ENCODE measurements around the gene SCNN1A.

Gene SCNN1A

DNA sequence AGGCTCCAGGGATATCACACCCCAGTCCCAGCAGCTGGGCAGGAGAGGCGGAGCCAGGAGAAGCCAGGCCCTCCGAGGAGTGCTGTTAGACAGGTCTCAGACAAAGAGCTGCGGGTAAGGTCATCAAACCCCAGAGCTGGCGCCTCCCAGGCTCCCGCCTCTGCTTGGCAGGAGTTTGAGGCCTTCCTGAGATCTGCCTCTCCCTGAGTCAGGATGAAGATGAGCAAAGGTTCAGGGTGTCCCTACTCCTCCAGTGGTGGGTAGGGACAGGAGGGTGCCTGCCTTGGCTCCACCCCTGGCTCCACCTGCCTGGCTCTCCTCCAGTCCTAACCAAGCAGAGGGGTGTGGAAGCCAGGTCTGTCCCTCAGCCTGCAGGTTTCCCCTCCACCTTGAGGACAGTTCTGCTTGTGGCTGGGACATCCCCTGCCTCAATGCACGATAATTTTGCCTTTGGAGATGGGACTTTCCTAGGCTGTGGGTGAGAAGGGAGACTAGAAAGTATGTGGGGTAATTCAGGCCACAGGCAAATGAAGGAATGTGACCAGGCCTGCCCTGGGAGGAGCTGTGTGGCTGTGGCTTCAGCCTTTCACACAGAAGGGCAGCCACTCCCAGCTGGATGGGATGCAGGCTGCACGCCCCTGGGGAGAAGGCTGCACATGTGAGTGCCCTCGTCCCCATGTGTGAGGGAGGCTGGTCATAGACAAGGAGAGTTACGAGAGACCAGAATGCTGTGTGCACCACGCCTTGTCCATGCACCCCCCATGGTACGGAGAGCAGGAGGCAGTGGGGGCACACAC, 62.6 kb downstream of the SCNN1A start:
- Histone ChIP-seq H3K36me3 (ENCODE audit: control insufficient read depth in 5 of 5, insufficient read depth in 5 of 5, low read length in 5 of 5) (peaks cover 0 to 19% (median 9%) of the 10 kb centered on the region in 5 donors), H3K4me3 (ENCODE audit: low read depth in 1 of 5, low read length in 5 of 5) (peak overlapping the region in 2 of 5 donors; percentile 18 to 23), H3K9me3 (ENCODE audit: control insufficient read depth in 5 of 5, low read length in 5 of 5) (no peaks in the 10 kb centered on the region), H3K4me1 (ENCODE audit: control insufficient read depth in 5 of 5, insufficient read depth in 5 of 5, low read length in 5 of 5) (peaks cover 11 to 76% (median 67%) of the 10 kb centered on the region in 5 donors), H3K27me3 (ENCODE audit: control insufficient read depth in 5 of 5, insufficient read depth in 4 of 5, low read length in 5 of 5) (peaks cover 0 to 3% (median 0%) of the 10 kb centered on the region in 5 donors), H3K27ac (ENCODE audit: low read depth, low read length) (peak overlapping the region; percentile 99), H3K9ac (ENCODE audit: low read length in 5 of 5) (peak overlapping the region; percentile 59 to 92 (median 66))

DNA sequence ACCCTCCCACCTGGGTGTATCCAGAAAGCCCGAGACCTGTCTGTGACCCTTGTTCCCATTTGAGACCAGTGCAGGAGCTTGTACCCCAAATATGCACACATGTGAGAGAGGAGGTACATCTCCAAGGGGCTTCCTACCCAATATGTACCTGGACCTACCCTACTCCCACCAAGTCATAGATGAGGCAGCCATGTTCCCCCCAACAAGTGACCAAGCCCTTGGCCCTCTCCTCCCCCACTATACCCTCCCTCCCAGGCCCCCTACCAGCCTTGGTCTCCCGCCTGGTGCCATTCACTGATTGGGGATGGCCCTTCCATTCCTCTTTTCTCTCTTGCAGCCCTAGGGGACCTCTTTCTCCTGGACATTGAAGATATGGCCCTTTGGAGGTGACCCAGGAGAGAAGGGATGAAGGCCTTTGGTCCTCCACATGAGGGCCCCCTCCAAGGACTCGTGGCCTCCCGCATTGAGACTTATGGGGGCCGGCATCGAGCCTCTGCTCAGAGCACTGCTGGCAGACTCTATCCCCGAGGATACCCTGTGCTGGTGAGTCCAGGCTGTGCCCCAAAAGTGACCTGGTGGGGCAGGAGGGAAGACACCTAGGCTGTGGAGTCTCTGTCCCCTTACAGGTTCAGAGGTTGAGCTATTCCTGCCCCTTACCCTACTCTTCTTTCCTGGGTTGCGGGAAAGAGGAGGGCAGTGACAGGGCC, 63.4 kb downstream of the SCNN1A start:
- Histone ChIP-seq H3K9me3 (ENCODE audit: control insufficient read depth in 5 of 5, low read length in 5 of 5) (no peaks in the 10 kb centered on the region), H3K4me3 (ENCODE audit: low read depth in 1 of 5, low read length in 5 of 5) (peak overlapping the region in 3 of 5 donors; percentile 45 to 66 (median 54)), H3K27ac (ENCODE audit: low read depth, low read length) (peak overlapping the region; percentile 99), H3K27me3 (ENCODE audit: control insufficient read depth in 5 of 5, insufficient read depth in 4 of 5, low read length in 5 of 5) (peaks cover 0 to 3% (median 0%) of the 10 kb centered on the region in 5 donors), H3K36me3 (ENCODE audit: control insufficient read depth in 5 of 5, insufficient read depth in 5 of 5, low read length in 5 of 5) (peaks cover 0 to 12% (median 2%) of the 10 kb centered on the region in 5 donors), H3K4me1 (ENCODE audit: control insufficient read depth in 5 of 5, insufficient read depth in 5 of 5, low read length in 5 of 5) (peaks cover 11 to 79% (median 61%) of the 10 kb centered on the region in 5 donors), H3K9ac (ENCODE audit: low read length in 5 of 5) (peak overlapping the region; percentile 38 to 92 (median 66))

DNA sequence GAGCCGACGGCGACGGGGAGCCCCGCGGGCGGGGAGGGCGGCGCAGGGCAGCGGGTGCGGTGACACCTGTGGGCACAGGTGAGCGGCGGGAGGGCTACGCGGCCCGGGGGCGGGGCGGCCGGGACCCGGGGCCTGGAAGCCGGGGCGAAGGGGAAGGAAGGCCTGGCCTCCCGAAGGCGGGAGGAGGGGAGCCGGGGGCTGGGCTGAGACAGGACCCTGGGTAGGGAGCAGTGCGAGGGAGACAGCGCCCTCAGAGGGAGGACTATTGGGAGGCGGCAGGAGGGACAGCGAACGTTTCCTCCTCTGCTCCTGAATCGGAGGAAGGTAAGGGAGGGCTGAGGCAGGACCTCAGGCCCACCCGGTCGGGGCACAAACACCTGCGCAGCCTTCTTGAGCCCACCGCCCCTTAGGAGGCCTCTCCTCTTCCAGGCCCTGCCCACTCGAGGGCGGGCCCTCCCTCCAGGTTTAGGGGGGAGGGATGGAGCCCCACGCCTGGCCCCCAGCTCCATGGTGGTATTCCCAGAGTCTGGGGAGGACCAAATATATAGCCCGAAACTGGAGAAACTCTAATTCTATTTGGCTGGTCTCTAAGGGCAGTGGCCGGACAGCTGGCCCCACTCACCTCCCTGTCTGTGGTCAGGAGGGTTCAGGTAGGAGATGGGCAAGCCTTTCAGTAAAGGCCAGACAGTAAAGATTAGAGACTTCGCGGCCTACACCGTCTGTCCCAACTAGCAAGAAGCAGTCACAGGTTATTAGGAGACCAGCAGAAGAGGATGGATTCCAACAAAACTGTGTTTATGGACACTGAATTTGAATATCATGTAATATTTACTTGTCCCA, 64.4 kb downstream of the SCNN1A start:
- H3K4me1 ChIP-seq (ENCODE audit: control insufficient read depth in 5 of 5, insufficient read depth in 5 of 5, low read length in 5 of 5): peaks cover 9 to 80% (median 56%) of the 10 kb centered on the region in 5 donors
- H3K36me3 ChIP-seq (ENCODE audit: control insufficient read depth in 5 of 5, insufficient read depth in 5 of 5, low read length in 5 of 5): peaks cover 0 to 9% (median 2%) of the 10 kb centered on the region in 5 donors
- peaks cover 0 to 3% (median 0%) of the 10 kb centered on the region in 5 donors for H3K27me3 ChIP-seq (ENCODE audit: control insufficient read depth in 5 of 5, insufficient read depth in 4 of 5, low read length in 5 of 5)
- H3K4me3 ChIP-seq (ENCODE audit: low read depth in 1 of 5, low read length in 5 of 5): peak overlapping the region; percentile 40 to 66 (median 61)
- peak overlapping the region in 4 of 5 donors; percentile 62 to 94 (median 80) for H3K9ac ChIP-seq (ENCODE audit: low read length in 5 of 5)
- no peaks in the 10 kb centered on the region for H3K9me3 ChIP-seq (ENCODE audit: control insufficient read depth in 5 of 5, low read length in 5 of 5)
- peak overlapping the region; percentile 99 for H3K27ac ChIP-seq (ENCODE audit: low read depth, low read length)

DNA sequence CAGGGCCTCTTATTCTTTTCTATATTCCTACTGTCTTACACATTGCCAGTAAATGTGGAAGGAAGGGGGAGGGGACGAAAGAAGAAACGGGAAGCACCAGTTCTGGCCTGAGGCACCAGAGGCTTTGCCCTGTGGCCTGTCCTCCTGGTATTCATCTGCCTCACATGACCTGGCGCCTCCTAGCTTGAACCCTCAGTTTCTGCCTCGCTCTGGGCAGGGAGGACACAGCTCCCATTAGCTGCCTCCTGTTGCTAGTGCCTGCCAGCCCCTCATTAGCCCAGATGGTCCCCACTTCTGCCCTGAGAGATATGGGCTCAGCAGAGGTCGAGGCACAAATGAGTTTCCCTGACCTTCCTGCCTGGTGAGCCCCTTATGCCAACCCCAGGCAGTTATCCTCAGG, 67.8 kb downstream of the SCNN1A start:
- H3K27ac ChIP-seq (ENCODE audit: low read depth, low read length): no peak overlapping the region
- H3K36me3 ChIP-seq (ENCODE audit: control insufficient read depth in 5 of 5, insufficient read depth in 5 of 5, low read length in 5 of 5): no peaks in the 10 kb centered on the region
- no peak overlapping the region for H3K4me3 ChIP-seq (ENCODE audit: low read depth in 1 of 5, low read length in 5 of 5)
- no peaks in the 10 kb centered on the region for H3K27me3 ChIP-seq (ENCODE audit: control insufficient read depth in 5 of 5, insufficient read depth in 4 of 5, low read length in 5 of 5)
- H3K4me1 ChIP-seq (ENCODE audit: control insufficient read depth in 5 of 5, insufficient read depth in 5 of 5, low read length in 5 of 5): peaks cover 1 to 54% (median 30%) of the 10 kb centered on the region in 5 donors
- peak overlapping the region in 1 of 5 donors; percentile 26 for H3K9ac ChIP-seq (ENCODE audit: low read length in 5 of 5)
- no peaks in the 10 kb centered on the region for H3K9me3 ChIP-seq (ENCODE audit: control insufficient read depth in 5 of 5, low read length in 5 of 5)

DNA sequence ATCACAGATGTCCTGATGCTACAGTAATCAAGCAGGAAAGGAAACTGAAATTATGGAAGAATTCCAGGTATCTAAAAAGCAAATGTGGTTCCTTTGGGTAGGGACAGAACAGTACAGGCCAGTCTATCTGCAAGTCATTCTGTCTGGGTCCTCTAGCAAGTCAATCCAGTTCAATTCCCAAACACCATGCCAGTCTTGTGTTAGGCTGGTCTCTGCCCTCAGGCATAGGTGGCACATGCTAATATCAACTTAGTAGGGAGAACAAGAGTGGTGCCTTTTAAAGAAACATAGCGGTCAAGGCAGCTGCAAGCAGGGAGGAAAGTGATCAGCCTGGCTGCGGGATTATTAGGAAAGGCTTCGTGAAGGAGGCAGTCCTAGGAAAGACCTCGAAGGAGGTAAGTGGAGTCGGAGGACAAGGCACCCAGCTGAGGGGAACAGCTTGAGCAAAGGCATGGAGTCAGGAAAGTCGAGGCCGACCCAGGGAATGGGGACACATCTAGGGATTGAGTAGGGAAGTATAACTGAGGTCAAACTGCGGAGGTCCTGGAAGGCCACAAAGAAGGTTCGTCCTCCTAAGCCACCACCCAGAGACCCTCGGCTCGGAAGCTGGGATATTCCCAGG, 68.7 kb downstream of the SCNN1A start:
- Histone ChIP-seq H3K27ac (ENCODE audit: low read depth, low read length) (no peak overlapping the region), H3K9me3 (ENCODE audit: control insufficient read depth in 5 of 5, low read length in 5 of 5) (no peaks in the 10 kb centered on the region), H3K4me1 (ENCODE audit: control insufficient read depth in 5 of 5, insufficient read depth in 5 of 5, low read length in 5 of 5) (peaks cover 0 to 46% (median 24%) of the 10 kb centered on the region in 5 donors), H3K4me3 (ENCODE audit: low read depth in 1 of 5, low read length in 5 of 5) (no peak overlapping the region), H3K27me3 (ENCODE audit: control insufficient read depth in 5 of 5, insufficient read depth in 4 of 5, low read length in 5 of 5) (no peaks in the 10 kb centered on the region), H3K9ac (ENCODE audit: low read length in 5 of 5) (no peak overlapping the region), H3K36me3 (ENCODE audit: control insufficient read depth in 5 of 5, insufficient read depth in 5 of 5, low read length in 5 of 5) (no peaks in the 10 kb centered on the region)

DNA sequence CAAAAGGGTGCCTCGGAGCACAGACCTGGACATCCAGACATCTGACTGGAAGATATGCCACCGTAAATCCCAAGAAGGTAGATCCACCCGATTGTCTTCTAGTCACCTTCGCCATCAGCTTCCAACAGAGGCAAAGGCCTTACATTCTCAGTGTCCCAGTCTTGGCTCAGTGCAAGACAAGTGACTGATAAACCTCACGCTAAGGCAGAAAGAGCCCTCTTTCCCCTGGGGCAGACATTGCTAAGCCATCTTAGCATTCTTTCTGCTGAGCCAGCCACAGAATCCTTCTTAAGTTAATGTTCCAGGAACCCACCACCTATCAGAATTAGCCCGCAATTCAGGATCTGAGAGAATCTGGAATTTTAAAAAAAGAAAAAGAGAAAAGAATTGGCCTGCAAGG, 69.2 kb downstream of the SCNN1A start:
- Histone ChIP-seq H3K4me3 (ENCODE audit: low read depth in 1 of 5, low read length in 5 of 5) (no peak overlapping the region), H3K27me3 (ENCODE audit: control insufficient read depth in 5 of 5, insufficient read depth in 4 of 5, low read length in 5 of 5) (no peaks in the 10 kb centered on the region), H3K36me3 (ENCODE audit: control insufficient read depth in 5 of 5, insufficient read depth in 5 of 5, low read length in 5 of 5) (no peaks in the 10 kb centered on the region), H3K9me3 (ENCODE audit: control insufficient read depth in 5 of 5, low read length in 5 of 5) (no peaks in the 10 kb centered on the region), H3K4me1 (ENCODE audit: control insufficient read depth in 5 of 5, insufficient read depth in 5 of 5, low read length in 5 of 5) (peaks cover 0 to 41% (median 18%) of the 10 kb centered on the region in 5 donors), H3K27ac (ENCODE audit: low read depth, low read length) (no peak overlapping the region), H3K9ac (ENCODE audit: low read length in 5 of 5) (no peak overlapping the region)

DNA sequence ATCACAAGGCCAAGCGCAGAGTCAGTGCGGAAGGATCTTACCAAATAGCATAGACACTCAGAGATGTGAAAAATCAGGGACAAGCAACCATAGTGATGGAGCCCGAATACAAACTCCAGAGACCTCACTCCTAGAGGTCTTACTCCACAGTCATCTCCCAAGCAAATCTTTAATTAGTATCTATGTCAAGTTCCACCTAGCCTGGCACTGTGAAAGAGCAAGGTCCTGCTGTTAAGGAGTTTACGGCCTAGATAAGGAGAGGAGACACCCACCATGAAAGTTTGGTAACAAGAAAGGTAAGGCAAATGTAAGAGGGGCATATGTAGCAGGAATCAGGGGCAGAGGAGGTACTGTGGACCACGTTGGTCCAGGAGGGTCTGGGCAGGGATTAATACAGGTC, 72.3 kb downstream of the SCNN1A start:
- H3K4me1 ChIP-seq (ENCODE audit: control insufficient read depth in 5 of 5, insufficient read depth in 5 of 5, low read length in 5 of 5): peaks cover 0 to 21% (median 8%) of the 10 kb centered on the region in 5 donors
- H3K9me3 ChIP-seq (ENCODE audit: control insufficient read depth in 5 of 5, low read length in 5 of 5): no peaks in the 10 kb centered on the region
- H3K27ac ChIP-seq (ENCODE audit: low read depth, low read length): no peak overlapping the region
- no peak overlapping the region for H3K9ac ChIP-seq (ENCODE audit: low read length in 5 of 5)
- no peaks in the 10 kb centered on the region for H3K36me3 ChIP-seq (ENCODE audit: control insufficient read depth in 5 of 5, insufficient read depth in 5 of 5, low read length in 5 of 5)
- no peaks in the 10 kb centered on the region for H3K27me3 ChIP-seq (ENCODE audit: control insufficient read depth in 5 of 5, insufficient read depth in 4 of 5, low read length in 5 of 5)
- H3K4me3 ChIP-seq (ENCODE audit: low read depth in 1 of 5, low read length in 5 of 5): no peak overlapping the region

DNA sequence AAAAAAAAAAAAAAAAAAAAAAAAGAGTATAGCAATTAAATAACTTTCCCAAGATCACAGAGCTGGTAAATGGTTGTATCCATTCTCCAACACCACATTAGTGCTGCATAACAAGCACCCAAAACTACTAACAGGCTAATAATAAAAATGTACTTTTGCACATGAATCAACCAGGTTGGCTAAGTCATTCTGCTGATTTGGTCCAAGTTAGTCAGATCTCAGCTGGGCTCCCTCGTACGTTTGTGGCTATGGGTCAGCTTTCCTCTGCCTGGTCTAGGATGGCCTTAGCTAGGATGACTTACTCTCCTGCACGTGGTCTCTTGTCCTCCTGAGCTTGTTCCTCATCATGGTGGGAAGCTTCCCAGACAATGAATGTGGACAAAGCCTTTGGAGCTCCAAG, 72.7 kb downstream of the SCNN1A start:
- H3K4me1 ChIP-seq (ENCODE audit: control insufficient read depth in 5 of 5, insufficient read depth in 5 of 5, low read length in 5 of 5): peaks cover 0 to 17% (median 6%) of the 10 kb centered on the region in 5 donors
- no peak overlapping the region for H3K4me3 ChIP-seq (ENCODE audit: low read depth in 1 of 5, low read length in 5 of 5)
- H3K9me3 ChIP-seq (ENCODE audit: control insufficient read depth in 5 of 5, low read length in 5 of 5): no peaks in the 10 kb centered on the region
- no peaks in the 10 kb centered on the region for H3K36me3 ChIP-seq (ENCODE audit: control insufficient read depth in 5 of 5, insufficient read depth in 5 of 5, low read length in 5 of 5)
- H3K27ac ChIP-seq (ENCODE audit: low read depth, low read length): no peak overlapping the region
- no peaks in the 10 kb centered on the region for H3K27me3 ChIP-seq (ENCODE audit: control insufficient read depth in 5 of 5, insufficient read depth in 4 of 5, low read length in 5 of 5)
- no peak overlapping the region for H3K9ac ChIP-seq (ENCODE audit: low read length in 5 of 5)

DNA sequence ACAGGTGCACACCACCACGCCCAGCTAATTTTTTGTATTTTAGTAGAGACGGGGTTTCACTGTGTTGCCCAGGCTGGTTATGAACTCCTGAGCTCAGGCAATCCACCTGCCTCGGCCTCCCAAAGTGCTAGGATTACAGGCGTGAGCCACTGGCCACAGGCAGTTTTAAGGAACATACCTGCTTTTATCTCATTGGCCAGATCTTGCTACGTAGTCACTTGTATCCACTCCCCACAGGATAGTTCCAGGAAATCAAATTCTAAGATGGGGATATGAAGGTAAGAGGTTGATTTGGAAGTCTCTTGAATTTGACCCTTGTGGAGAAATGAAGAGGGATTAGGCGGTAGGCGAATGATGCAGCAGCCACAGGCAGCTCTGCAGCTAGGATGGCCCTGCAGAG, 73.6 kb downstream of the SCNN1A start:
- Histone ChIP-seq H3K27me3 (ENCODE audit: control insufficient read depth in 5 of 5, insufficient read depth in 4 of 5, low read length in 5 of 5) (no peaks in the 10 kb centered on the region), H3K27ac (ENCODE audit: low read depth, low read length) (no peak overlapping the region), H3K4me1 (ENCODE audit: control insufficient read depth in 5 of 5, insufficient read depth in 5 of 5, low read length in 5 of 5) (peaks cover 0 to 8% (median 6%) of the 10 kb centered on the region in 5 donors), H3K4me3 (ENCODE audit: low read depth in 1 of 5, low read length in 5 of 5) (no peak overlapping the region), H3K9me3 (ENCODE audit: control insufficient read depth in 5 of 5, low read length in 5 of 5) (no peaks in the 10 kb centered on the region), H3K9ac (ENCODE audit: low read length in 5 of 5) (no peak overlapping the region), H3K36me3 (ENCODE audit: control insufficient read depth in 5 of 5, insufficient read depth in 5 of 5, low read length in 5 of 5) (no peaks in the 10 kb centered on the region)

Measured in subcutaneous abdominal adipose tissue (tissue), 5 donors.